Erythroblast (primary cell): ENCODE measurements around the gene PLCL1.

Experiments
- DNase-seq, 2 experiments: peaks; one replicate each; lab custom pipeline; 2025; lab: John Stamatoyannopoulos, UW
- GATA1 ChIP-seq: IDR thresholded peaks from 2 replicates; pipeline ENCODE4 v1.6.1; 2011; ENCODE audit warnings: low read depth, mild to moderate bottlenecking, control low read depth, low read length, moderate library complexity
- POLR2A ChIP-seq: IDR thresholded peaks from 2 replicates; pipeline ENCODE4 v1.6.1; 2011; ENCODE audit warnings: mild to moderate bottlenecking, low read length

PLCL1 gene

DNA sequence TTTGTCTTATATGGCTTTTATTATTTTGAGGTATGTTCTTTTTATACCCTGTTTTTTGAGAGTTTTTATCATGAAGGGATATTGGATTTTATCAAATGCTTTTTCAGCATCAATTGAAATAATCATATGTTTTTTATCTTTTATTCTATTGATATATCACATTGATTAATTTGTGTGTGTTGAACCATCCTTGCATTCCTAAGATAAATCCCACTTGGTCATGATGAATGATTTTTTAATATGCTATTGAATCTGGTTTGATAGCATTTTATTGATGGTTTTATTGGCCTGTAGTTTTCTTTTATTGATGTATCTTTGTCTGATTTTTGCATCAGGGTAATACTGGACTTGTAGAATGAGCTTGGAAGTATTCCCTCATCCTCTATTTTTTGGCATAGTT, 160.3 kb downstream of the PLCL1 start:
- TF ChIP-seq POLR2A (no peak), GATA1 (no peak)
- no peak for DNase-seq

DNA sequence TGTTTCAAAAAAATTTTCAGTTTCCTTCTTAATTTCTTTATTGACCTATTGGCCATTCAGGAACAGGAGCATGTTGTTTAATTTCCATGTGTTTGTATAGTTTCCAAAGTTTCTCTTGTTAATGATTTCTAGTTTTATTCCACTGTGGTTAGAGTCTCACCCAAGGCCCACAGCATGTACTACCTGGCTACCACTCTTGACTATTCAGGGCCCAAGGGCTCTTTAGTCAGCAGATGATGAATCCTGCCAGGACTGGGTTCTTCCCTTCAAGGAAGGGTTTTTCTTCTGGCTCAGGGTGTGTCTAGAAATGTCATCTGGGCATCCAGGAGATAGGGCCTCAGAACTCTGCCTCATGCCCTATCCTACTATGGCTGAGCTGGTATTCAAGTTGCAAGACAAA, 161.4 kb downstream of the PLCL1 start:
- DNase-seq: no peak
- no peak for TF ChIP-seq GATA1

DNA sequence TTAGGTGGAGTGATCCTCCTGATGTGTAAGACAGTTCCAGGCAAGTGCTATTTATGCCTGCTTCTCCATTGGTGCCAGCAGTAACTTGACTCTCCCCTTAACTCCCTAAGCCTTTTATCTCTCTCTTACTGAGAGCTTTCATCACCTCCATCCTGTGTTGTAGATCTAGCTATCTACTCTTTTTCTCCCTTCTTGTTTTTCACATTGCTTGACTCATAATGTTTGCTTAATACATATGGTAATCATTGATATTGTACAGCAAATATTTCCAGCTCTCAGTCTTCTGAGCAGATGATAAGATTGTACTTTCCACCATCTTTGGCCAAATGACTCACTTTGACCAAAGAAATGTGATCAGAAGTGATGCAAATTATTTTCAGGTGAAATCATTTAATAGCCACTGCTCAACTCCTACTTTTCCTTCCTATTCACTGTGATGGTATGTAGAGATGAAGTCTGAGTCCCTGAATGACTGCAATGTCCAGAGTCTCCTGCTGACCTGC, 165.0 kb downstream of the PLCL1 start:
- TF ChIP-seq POLR2A (no peak), GATA1 (no peak)
- peak in 1 of 2 experiments; percentile 12 for DNase-seq

DNA sequence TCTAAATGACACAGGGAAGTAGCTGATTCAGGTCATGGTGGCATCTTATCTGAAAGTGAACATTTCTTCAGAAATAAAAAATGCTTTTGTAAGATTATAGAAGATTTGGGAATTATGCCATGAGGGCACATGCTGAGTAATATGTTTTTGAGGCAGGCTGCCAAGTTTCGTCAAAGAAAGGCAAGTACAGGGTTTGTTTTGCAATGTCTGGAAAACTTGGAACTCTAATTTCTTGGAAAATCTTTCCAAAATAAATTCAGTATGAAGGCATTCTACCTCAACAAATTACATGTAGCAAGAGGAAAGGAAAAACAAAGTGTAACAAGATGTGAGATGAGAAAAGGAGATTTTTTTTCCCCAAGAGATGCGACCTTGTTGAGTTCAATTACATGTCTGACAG, 167.7 kb downstream of the PLCL1 start:
- peak; percentile 7 to 52 for DNase-seq
- TF ChIP-seq GATA1 (no peak), POLR2A (no peak)

DNA sequence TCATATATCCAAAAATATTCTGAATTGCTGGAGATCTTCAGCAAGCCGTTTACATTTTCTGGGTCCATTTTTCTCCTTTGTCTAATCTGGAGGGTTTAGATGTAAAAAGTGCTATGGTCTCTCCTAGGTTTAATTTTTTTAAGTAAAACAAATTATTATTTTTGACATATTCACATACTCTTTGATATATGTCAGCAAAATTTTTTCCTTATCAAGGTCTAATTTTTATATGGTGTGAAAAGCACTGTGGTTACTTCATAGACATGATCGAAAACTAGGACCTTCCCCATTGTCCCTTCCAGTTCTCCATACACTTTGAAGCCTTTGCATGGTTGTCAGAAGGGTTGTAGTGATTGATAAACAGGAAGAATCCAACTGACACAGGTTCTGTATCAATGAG, 168.2 kb downstream of the PLCL1 start:
- TF ChIP-seq GATA1 (no peak), POLR2A (no peak)
- DNase-seq: no peak

DNA sequence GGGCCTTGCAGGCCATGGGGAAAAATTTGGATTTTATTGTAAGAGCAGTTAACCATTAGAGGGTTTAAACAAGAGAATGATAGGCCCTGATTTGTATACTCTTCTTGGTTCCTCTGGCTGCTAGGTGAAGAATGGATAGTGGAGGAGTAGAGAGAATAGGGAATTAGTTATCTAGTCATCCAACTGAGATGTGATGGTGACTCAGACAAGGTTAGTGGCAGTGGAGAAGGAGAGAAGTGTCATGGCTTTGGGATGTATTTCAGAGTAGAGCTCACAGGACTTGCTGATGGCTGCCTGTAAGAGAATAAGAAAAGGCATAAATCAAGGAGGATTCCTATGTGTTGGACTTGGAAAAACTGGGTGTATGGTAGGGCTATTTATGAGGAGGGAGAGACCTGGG, 169.4 kb downstream of the PLCL1 start:
- no peak for DNase-seq
- no peak for TF ChIP-seq POLR2A
- TF ChIP-seq GATA1: no peak

DNA sequence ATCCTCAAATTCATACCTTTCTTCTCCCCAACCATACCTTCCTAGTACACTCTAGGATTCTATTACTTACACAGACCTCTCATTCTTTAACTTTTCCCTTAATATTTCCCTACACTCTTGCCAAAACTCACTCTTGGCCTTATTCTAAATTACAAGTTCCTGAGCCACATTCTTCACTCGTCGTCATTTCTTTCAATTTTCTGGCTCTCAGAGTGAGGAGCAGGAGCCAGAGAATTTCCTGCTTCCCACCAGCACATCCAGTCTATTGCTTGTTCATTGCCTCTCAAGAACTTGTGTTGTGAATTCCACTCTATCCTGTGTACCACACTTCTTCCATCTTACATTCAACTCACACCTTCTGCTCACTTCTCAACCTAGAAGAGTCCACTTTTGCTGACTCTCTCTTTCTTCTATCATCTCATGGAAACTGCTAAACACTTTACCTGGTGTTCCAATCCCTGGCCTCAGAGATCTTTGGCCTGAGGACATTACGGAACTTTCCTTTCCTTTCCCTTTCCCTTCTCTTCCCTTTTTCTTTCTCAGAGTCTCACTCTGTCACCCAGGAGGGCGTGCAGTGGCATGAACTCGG, 171.6 kb downstream of the PLCL1 start:
- no peak for DNase-seq

DNA sequence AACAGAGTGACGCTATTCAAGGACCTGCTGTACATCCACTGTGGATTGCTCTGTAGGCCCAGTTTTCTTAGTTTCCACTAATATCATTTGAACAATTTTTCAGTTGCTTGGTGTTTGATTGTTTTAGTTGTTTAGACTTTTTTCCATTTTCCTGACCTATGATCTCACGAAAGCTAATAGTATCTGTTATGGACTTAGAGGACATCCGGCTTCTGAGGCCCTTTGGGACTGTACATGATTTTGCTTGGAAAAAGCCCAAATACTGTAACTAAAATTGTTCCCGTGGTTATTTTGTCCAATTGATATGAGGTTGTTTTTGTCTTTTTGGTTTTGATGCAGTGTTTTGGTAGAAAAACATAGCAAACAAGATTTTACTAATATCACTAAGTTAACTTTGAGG, 174.6 kb downstream of the PLCL1 start:
- no peak for DNase-seq
- TF ChIP-seq POLR2A: no peak
- TF ChIP-seq GATA1: no peak

More for the DNA sequence above, 171.6 kb downstream of the PLCL1 start:
- no peak for TF ChIP-seq GATA1
- no peak for TF ChIP-seq POLR2A

DNA sequence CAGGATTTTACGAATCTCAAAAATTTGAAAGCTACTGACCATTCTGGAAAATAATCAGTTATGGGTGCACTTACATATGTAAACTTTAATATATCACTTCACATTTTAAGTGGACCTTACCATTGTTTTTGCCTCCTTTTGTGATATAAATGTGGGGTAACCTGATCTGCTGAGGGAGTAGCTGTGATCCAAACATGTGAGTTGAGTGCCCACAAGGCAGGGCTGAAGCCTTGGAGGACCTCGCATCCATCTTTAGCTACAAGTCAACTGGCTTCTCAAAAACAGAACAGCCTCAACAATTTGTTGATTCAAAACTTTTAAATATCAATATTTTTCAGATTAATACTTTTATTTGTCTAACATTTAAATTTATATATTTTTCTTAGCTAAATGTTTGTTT, 178.2 kb downstream of the PLCL1 start:
- DNase-seq: no peak
- TF ChIP-seq POLR2A: no peak
- no peak for TF ChIP-seq GATA1

DNA sequence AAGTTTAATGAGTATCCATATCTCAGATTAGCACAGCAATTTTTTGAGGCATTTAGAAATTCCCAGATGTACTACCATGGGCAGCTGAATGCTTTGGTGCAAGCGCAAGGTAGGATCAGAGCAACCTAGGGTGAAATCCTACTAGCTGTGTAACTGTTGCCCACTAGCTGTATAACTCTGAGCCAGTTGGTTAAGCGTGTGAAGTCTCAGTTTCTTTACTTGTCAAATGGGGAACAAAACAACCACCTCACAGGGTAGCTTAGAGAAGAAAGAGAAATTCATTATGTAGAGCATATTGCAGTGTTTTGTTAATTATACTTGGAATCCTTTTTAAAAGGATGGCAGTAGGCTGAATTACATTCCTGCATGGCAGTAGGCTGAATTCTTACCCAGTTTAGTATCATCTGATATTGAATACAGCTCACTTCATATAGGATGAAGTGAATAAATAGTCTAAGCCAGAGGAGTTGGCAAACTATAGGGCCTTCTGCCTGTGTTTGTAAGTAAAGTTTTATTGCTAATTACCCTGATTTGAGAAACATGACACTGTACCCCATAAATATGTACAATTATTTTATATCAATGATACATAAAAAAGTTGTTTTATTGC, 180.7 kb downstream of the PLCL1 start:
- no peak for DNase-seq
- TF ChIP-seq POLR2A (no peak), GATA1 (no peak)

DNA sequence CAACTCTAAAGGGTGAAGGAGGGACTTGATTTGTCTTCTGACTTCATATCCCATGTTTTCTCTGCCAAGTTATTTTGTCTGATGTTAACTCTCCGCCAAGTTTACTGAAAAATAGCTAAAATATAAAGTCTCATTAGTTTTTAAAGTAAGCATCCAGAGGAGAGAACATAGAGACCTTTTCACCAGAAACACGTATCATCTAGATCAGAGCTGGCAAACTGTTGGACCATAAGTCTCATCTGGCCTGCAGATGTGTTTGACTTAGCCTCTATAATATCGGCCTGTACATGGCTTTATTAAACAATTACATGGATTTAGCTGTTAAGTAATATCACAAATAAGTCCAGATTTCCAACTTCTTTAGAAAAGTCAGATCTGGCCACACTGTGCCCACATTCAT, 182.6 kb downstream of the PLCL1 start:
- no peak for DNase-seq
- TF ChIP-seq GATA1 (no peak), POLR2A (no peak)

DNA sequence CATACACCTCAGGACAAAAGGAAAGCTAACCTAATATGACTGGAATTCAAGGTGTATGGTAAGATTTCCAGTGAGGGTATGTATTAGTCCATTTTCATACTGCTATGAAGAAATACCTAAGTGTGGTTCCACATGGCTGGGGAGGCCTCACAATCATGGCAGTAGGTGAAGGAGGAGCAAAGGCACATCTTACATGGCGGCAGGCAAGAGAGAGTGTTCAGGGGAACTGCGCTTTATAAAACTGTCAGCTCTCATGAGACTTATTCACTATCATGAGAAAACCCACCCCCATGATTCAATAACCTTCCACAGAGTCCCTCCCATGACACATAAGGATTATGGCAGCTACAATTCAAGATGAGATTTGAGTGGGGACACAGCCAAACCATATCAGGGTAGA, 186.0 kb downstream of the PLCL1 start:
- TF ChIP-seq POLR2A: no peak
- TF ChIP-seq GATA1: no peak
- DNase-seq: no peak

DNA sequence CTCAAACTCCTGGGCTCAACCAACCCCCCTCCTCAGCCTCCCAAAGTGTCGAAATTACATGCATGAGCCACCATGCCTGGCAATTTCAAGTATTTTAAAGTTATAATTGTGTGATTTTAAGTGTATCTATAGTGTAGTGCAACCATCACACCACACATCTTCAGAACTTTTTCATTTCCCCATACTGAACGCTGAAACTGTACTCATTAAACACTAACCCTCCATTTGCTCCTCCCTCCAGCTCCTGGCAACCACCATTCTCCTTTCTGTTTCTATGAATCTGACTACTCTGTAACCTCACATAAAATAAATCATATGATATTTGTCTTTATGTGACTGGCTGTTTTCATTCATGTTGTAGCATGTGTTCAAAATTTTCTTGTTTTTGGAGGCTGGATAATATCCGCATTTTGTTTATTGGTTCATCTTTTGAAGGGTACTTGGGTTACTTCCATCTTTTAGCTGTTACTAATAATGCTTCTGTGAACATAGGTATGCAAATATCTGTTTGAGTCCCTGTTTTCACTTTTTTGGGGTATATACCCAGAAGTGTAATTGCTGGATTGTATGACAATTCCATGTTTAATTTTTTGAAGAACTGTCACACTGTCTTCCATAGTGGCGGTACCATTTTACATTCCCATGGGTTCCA, 188.2 kb downstream of the PLCL1 start:
- DNase-seq: no peak
- TF ChIP-seq GATA1: no peak
- no peak for TF ChIP-seq POLR2A

DNA sequence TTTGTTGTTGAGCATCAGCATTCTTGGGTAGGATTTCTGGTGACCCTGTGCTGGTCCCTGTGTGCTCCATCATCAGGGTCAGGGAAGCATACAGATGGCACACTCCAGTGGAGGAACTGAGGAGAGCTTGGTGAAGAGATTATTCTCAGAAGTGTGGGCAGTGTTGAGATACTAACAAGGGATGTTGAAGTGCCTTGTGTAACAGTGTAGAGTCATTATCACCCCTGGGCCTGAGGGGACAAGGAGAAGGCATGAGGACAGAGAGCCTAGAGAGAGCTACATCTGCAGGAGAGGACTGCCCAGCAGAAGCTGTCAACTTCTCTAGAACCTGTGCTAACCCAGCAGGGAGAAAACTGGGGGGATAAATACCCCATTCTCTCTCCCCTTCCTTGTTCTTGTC, 189.0 kb downstream of the PLCL1 start:
- DNase-seq: no peak
- no peak for TF ChIP-seq GATA1
